MM.1S (cell line): ENCODE data around the gene SNX20.

ENCODE experiments used
- DNase-seq: peaks from one replicate; pipeline ENCODE4 v3.0.0-alpha.2; 2015
- H2AFZ ChIP-seq: fragments of 300-600 bp; sonication (generic); 2 replicates; pipeline ENCODE4 v1.6.0; 2016; ENCODE audit warnings: antibody characterized with exemption, low read length
- H3F3A ChIP-seq: fragments of 300-600 bp; sonication (generic); 2 replicates; pipeline ENCODE4 v1.6.1; 2016; ENCODE audit warnings: mild to moderate bottlenecking, antibody characterized with exemption, low read length, moderate library complexity, mixed read lengths; ENCODE audit not compliant: insufficient read depth
- H3K27ac ChIP-seq: fragments of 300-600 bp; sonication (generic); 2 replicates; pipeline ENCODE4 v1.5.1; 2016; ENCODE audit warnings: mild to moderate bottlenecking, low read length
- H3K27me3 ChIP-seq: fragments of 300-600 bp; sonication (generic); replicated peaks from 2 replicates; pipeline ENCODE4 v1.6.0; 2016; ENCODE audit warnings: low read length; ENCODE audit not compliant: insufficient read depth
- H3K36me3 ChIP-seq: fragments of 300-600 bp; sonication (generic); replicated peaks from 2 replicates; pipeline ENCODE4 v1.6.1; 2016; ENCODE audit warnings: mild to moderate bottlenecking, low read length, mixed read lengths; ENCODE audit not compliant: insufficient read depth
- H3K4me1 ChIP-seq: fragments of 300-600 bp; sonication (generic); 2 replicates; pipeline ENCODE4 v1.6.1; 2016; ENCODE audit warnings: low read length, mixed read lengths
- H3K4me2 ChIP-seq: fragments of 300-600 bp; sonication (generic); 2 replicates; pipeline ENCODE4 v1.6.0; 2016; ENCODE audit warnings: low read depth, low read length
- H3K4me3 ChIP-seq: fragments of 300-600 bp; sonication (generic); 2 replicates; pipeline ENCODE4 v1.5.1; 2016; ENCODE audit warnings: low read length, mixed read lengths
- H3K79me2 ChIP-seq: fragments of 300-600 bp; sonication (generic); 2 replicates; pipeline ENCODE4 v1.6.1; 2016; ENCODE audit warnings: mixed run types, low read length, mixed read lengths
- H3K9ac ChIP-seq: fragments of 300-600 bp; sonication (generic); 2 replicates; pipeline ENCODE4 v1.6.1; 2016; ENCODE audit warnings: low read length, mixed read lengths
- H3K9me2 ChIP-seq: fragments of 300-600 bp; sonication (generic); replicated peaks from 2 replicates; pipeline ENCODE4 v1.6.1; 2016; ENCODE audit warnings: mild to moderate bottlenecking, low read length, mixed read lengths; ENCODE audit not compliant: insufficient read depth
- H3K9me3 ChIP-seq: fragments of 300-600 bp; sonication (generic); replicated peaks from 2 replicates; pipeline ENCODE4 v1.6.1; 2016; ENCODE audit warnings: mild to moderate bottlenecking, low read length, mixed read lengths; ENCODE audit not compliant: insufficient read depth
- H4K20me1 ChIP-seq: fragments of 300-600 bp; sonication (generic); 2 replicates; pipeline ENCODE4 v1.6.1; 2016; ENCODE audit warnings: mild to moderate bottlenecking, low read length, moderate library complexity, mixed read lengths; ENCODE audit not compliant: insufficient read depth
- CTCF ChIP-seq: fragments of 300-600 bp; sonication (generic); IDR thresholded peaks from 2 replicates; pipeline ENCODE4 v1.5.1; 2016; ENCODE audit warnings: antibody characterized with exemption, low read length, mixed read lengths
- EZH2 ChIP-seq: fragments of 300-600 bp; sonication (generic); optimal IDR thresholded peaks from 2 replicates; pipeline ENCODE3; 2017; ENCODE audit warnings: low read depth, mild to moderate bottlenecking, antibody characterized with exemption, low read length, mixed read lengths
- EZH2phosphoT487 ChIP-seq: fragments of 300-600 bp; sonication (generic); IDR thresholded peaks from 2 replicates; pipeline ENCODE4 v1.6.1; 2018; ENCODE audit warnings: antibody characterized with exemption, low read length

SNX20 gene

GRCh38 chr16:50711040-50711439, 29.9 kb upstream of the SNX20 start:
- no peak overlapping the region for H3K27ac ChIP-seq
- no peaks in the 10 kb centered on the region for H3K9me2 ChIP-seq

GRCh38 chr16:50709980-50710379, 28.9 kb upstream of the SNX20 start:
- Histone ChIP-seq H3K9ac (no peak overlapping the region), H4K20me1 (no peaks in the 10 kb centered on the region), H3K27ac (no peak overlapping the region), H3K4me2 (no peak overlapping the region), H3F3A (no peaks in the 10 kb centered on the region), H3K79me2 (no peaks in the 10 kb centered on the region), H3K4me3 (no peak overlapping the region), H3K4me1 (peaks cover 8% of the 10 kb centered on the region), H3K27me3 (no peaks in the 10 kb centered on the region), H3K36me3 (no peaks in the 10 kb centered on the region), H3K9me3 (no peaks in the 10 kb centered on the region), H3K9me2 (no peaks in the 10 kb centered on the region), H2AFZ (no peak overlapping the region)
- no peak for DNase-seq
- no peak for TF ChIP-seq EZH2
- no peak for TF ChIP-seq CTCF
- no peak for TF ChIP-seq EZH2phosphoT487

More at GRCh38 chr16:50711040-50711439, 29.9 kb upstream of the SNX20 start:
- Histone ChIP-seq H3K4me2 (no peak overlapping the region), H2AFZ (no peak overlapping the region), H3K9me3 (no peaks in the 10 kb centered on the region), H3K4me3 (no peak overlapping the region), H3K36me3 (no peaks in the 10 kb centered on the region), H3K9ac (no peak overlapping the region), H3K27me3 (no peaks in the 10 kb centered on the region), H3F3A (no peaks in the 10 kb centered on the region), H4K20me1 (no peaks in the 10 kb centered on the region), H3K79me2 (no peaks in the 10 kb centered on the region), H3K4me1 (peaks cover 8% of the 10 kb centered on the region)
- DNase-seq, result no peak
- TF ChIP-seq CTCF (no peak), EZH2phosphoT487 (no peak), EZH2 (no peak)

GRCh38 chr16:50709061-50709684, 28.1 kb upstream of the SNX20 start:
- Histone ChIP-seq H2AFZ (no peak overlapping the region), H3K9me2 (no peaks in the 10 kb centered on the region), H3K4me2 (no peak overlapping the region), H3K27me3 (no peaks in the 10 kb centered on the region), H3K4me3 (no peak overlapping the region), H3K9me3 (no peaks in the 10 kb centered on the region), H3K36me3 (no peaks in the 10 kb centered on the region), H3K79me2 (no peaks in the 10 kb centered on the region), H4K20me1 (no peaks in the 10 kb centered on the region), H3F3A (no peaks in the 10 kb centered on the region), H3K27ac (no peak overlapping the region), H3K4me1 (peaks cover 8% of the 10 kb centered on the region), H3K9ac (no peak overlapping the region)
- TF ChIP-seq EZH2phosphoT487, result no peak
- no peak for TF ChIP-seq CTCF
- no peak for TF ChIP-seq EZH2
- DNase-seq, result no peak
